DOHH2 (cell line): ENCODE results near the gene PSAP.

Experiments
- H3F3A ChIP-seq: fragments of 200-600 bp; sonication (generic), shearing (Covaris generic); 2 replicates; pipeline ENCODE4 v1.6.0; 2016; ENCODE audit warnings: antibody characterized with exemption, mild to moderate bottlenecking; ENCODE audit not compliant: control insufficient read depth, insufficient read depth
- H3K27ac ChIP-seq: fragments of 200-600 bp; sonication (generic); 2 replicates; pipeline ENCODE4 v1.5.1; 2014; ENCODE audit warnings: low read depth, mild to moderate bottlenecking, low read length, moderate library complexity
- H3K27me3 ChIP-seq: fragments of 200-600 bp; sonication (generic); 2 replicates; pipeline ENCODE4 v1.6.1; 2014; ENCODE audit warnings: mild to moderate bottlenecking, low read length, mixed read lengths; ENCODE audit not compliant: control insufficient read depth
- H3K36me3 ChIP-seq: fragments of 200-600 bp; sonication (generic); 2 replicates; pipeline ENCODE4 v1.6.1; 2014; ENCODE audit warnings: mild to moderate bottlenecking, low read length, moderate library complexity, mixed read lengths; ENCODE audit not compliant: control insufficient read depth
- H3K4me1 ChIP-seq: fragments of 200-600 bp; sonication (generic); 2 replicates; pipeline ENCODE4 v1.6.1; 2014; ENCODE audit warnings: mild to moderate bottlenecking, low read length, mixed read lengths; ENCODE audit not compliant: control insufficient read depth
- H3K4me2 ChIP-seq: fragments of 200-600 bp; sonication (generic); 2 replicates; pipeline ENCODE4 v1.6.0; 2014; ENCODE audit warnings: mild to moderate bottlenecking, low read length, moderate library complexity
- H3K4me3 ChIP-seq: fragments of 200-600 bp; sonication (generic); 2 replicates; pipeline ENCODE4 v1.5.1; 2014; ENCODE audit warnings: mild to moderate bottlenecking, low read length, mixed read lengths
- H3K79me2 ChIP-seq: fragments of 200-600 bp; sonication (generic); 2 replicates; pipeline ENCODE4 v1.6.1; 2014; ENCODE audit warnings: mild to moderate bottlenecking, low read length, mixed read lengths; ENCODE audit not compliant: control insufficient read depth
- H3K9me2 ChIP-seq: fragments of 200-600 bp; sonication (generic); replicated peaks from 2 replicates; pipeline ENCODE4 v1.6.1; 2014; ENCODE audit warnings: mild to moderate bottlenecking, low read length, mixed read lengths; ENCODE audit not compliant: control insufficient read depth
- H3K9me3 ChIP-seq: fragments of 200-600 bp; sonication (generic); 2 replicates; pipeline ENCODE4 v1.6.1; 2014; ENCODE audit warnings: antibody characterized with exemption, low read length, mixed read lengths; ENCODE audit not compliant: control insufficient read depth, insufficient read depth
- H4K20me1 ChIP-seq: fragments of 200-600 bp; sonication (generic); 2 replicates; pipeline ENCODE4 v1.6.0; 2014; ENCODE audit warnings: low read depth, mild to moderate bottlenecking, antibody characterized with exemption, low read length, moderate library complexity; ENCODE audit not compliant: control insufficient read depth, insufficient read depth
- CTCF ChIP-seq: fragments of 200-600 bp; sonication (generic); IDR thresholded peaks from one replicate; pipeline ENCODE4 v1.5.1; 2014; ENCODE audit warnings: antibody characterized with exemption, mild to moderate bottlenecking, low read depth, low read length; ENCODE audit not compliant: poor library complexity, severe bottlenecking
- EZH2phosphoT487 ChIP-seq: fragments of 200-600 bp; sonication (generic); IDR thresholded peaks from 2 replicates; pipeline ENCODE4 v1.6.1; 2017; ENCODE audit warnings: borderline replicate concordance, mild to moderate bottlenecking, antibody characterized with exemption, low read length, moderate library complexity, mixed read lengths

Gene PSAP

GRCh38 chr10:71816421-71816851 lies 34.6 kb downstream of the PSAP start:
- Histone ChIP-seq H3K4me3 (no peak overlapping the region), H3K9me3 (no peaks in the 10 kb centered on the region), H3K36me3 (no peaks in the 10 kb centered on the region; the same call in 1 of the 2 replicates), H3K4me2 (no peak overlapping the region), H3K27me3 (no peaks in the 10 kb centered on the region), H3K79me2 (no peaks in the 10 kb centered on the region), H4K20me1 (no peaks in the 10 kb centered on the region), H3K27ac (no peak overlapping the region), H3F3A (no peaks in the 10 kb centered on the region), H3K4me1 (peaks cover 3% of the 10 kb centered on the region; the same call in 1 of the 2 replicates), H3K9me2 (no peaks in the 10 kb centered on the region)
- TF ChIP-seq CTCF (no peak), EZH2phosphoT487 (no peak)

- Histone ChIP-seq H3K9me2 (no peaks in the 10 kb centered on the region), H4K20me1 (no peaks in the 10 kb centered on the region), H3K9me3 (no peaks in the 10 kb centered on the region), H3K27me3 (no peaks in the 10 kb centered on the region), H3K4me2 (no peak overlapping the region), H3K4me1 (peaks cover 3% of the 10 kb centered on the region; the same call in 1 of the 2 replicates), H3K36me3 (no peaks in the 10 kb centered on the region; the same call in 1 of the 2 replicates), H3K27ac (no peak overlapping the region), H3K4me3 (no peak overlapping the region), H3K79me2 (no peaks in the 10 kb centered on the region), H3F3A (no peaks in the 10 kb centered on the region)
- TF ChIP-seq CTCF (no peak), EZH2phosphoT487 (no peak)
These were observed 35.4 kb downstream of the PSAP start for GRCh38 chr10:71815515-71816130.

DNA sequence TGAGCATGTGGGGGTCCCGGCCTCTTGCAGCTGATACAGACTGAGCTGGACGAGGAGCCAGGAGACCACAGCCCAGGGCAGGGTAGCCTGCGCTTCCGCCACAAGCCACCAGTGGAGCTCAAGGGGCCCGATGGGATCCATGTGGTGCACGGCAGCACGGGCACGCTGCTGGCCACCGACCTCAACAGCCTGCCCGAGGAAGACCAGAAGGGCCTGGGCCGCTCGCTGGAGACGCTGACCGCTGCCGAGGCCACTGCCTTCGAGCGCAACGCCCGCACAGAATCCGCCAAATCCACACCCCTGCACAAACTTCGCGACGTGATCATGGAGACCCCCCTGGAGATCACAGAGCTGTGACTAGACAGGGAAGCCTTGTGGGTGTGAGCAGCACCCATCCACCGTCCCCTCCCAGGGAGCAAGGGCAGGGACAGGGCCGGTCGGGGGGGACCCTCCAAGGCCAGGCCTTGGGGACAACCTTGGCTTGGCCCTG lies 36.1 kb downstream of the PSAP start:
- Histone ChIP-seq H3K4me3 (no peak overlapping the region), H4K20me1 (no peaks in the 10 kb centered on the region), H3K79me2 (no peaks in the 10 kb centered on the region), H3F3A (no peaks in the 10 kb centered on the region), H3K36me3 (no peaks in the 10 kb centered on the region; the same call in 1 of the 2 replicates), H3K4me1 (peaks cover 3% of the 10 kb centered on the region; the same call in 1 of the 2 replicates), H3K4me2 (no peak overlapping the region), H3K9me3 (no peaks in the 10 kb centered on the region), H3K9me2 (no peaks in the 10 kb centered on the region), H3K27me3 (no peaks in the 10 kb centered on the region), H3K27ac (no peak overlapping the region)
- TF ChIP-seq EZH2phosphoT487 (no peak), CTCF (peak; percentile 7)
